Embryonic facial prominence (tissue), 1 donor: ENCODE results near the gene GRIK4.
"Not testable (repeated sequence)": the region's sequence is repeated elsewhere in the genome, so short reads cannot be mapped to it uniquely, and the experiment has no call there.

Experiments used
- DNase-seq: peaks from one replicate; pipeline ENCODE4 v3.0.0-alpha.2; 2016; ENCODE audit errors: extremely low spot score

GRIK4 gene

GRCh38 chr11:120511116-120511819 is at the start of gene GRIK4:
Gene GRIK4, plus strand, starts transcription at chr11:120511748. Its CDS starts 148,571 bp downstream, at chr11:120660319.
- peak; percentile 73 for DNase-seq

- no peak for DNase-seq
These were observed 48.7 kb upstream of the GRIK4 start for GRCh38 chr11:120462825-120463224.

GRCh38 chr11:120465921-120466534 is 45.5 kb upstream of the GRIK4 start:
- no peak for DNase-seq

GRCh38 chr11:120467627-120468026 is 43.9 kb upstream of the GRIK4 start:
- DNase-seq = no peak

GRCh38 chr11:120471131-120471530 is 40.4 kb upstream of the GRIK4 start:
- DNase-seq = no peak

- DNase-seq = no peak
These were observed 39.6 kb upstream of the GRIK4 start for GRCh38 chr11:120471994-120472393.

- DNase-seq = no peak
These were observed 38.0 kb upstream of the GRIK4 start for GRCh38 chr11:120473503-120473902.

- DNase-seq = no peak
These were observed 29.4 kb upstream of the GRIK4 start for GRCh38 chr11:120482149-120482548.

- DNase-seq = no peak
These were observed 26.8 kb upstream of the GRIK4 start for GRCh38 chr11:120484722-120485121.

GRCh38 chr11:120486138-120486537 is 25.4 kb upstream of the GRIK4 start:
- no peak for DNase-seq

GRCh38 chr11:120489799-120490198 is 21.7 kb upstream of the GRIK4 start:
- DNase-seq = no peak

GRCh38 chr11:120492486-120492885 is 19.1 kb upstream of the GRIK4 start:
- no peak for DNase-seq

GRCh38 chr11:120494595-120494994 is 17.0 kb upstream of the GRIK4 start:
- no peak for DNase-seq

GRCh38 chr11:120499088-120499487 is 12.5 kb upstream of the GRIK4 start:
- DNase-seq = no peak

- no peak for DNase-seq
These were observed 11.7 kb upstream of the GRIK4 start for GRCh38 chr11:120499859-120500258.

GRCh38 chr11:120500414-120501071 is 11.0 kb upstream of the GRIK4 start:
- no peak for DNase-seq

- DNase-seq = no peak
These were observed 10.1 kb upstream of the GRIK4 start for GRCh38 chr11:120501440-120501839.

- no peak for DNase-seq
These were observed 9.4 kb upstream of the GRIK4 start for GRCh38 chr11:120501976-120502755.

- DNase-seq = not testable (repeated sequence)
These were observed 8.0 kb upstream of the GRIK4 start for GRCh38 chr11:120503529-120503928.

- DNase-seq = no peak
These were observed 5.6 kb upstream of the GRIK4 start for GRCh38 chr11:120505801-120506425.

GRCh38 chr11:120509346-120510053 is 2.0 kb upstream of the GRIK4 start:
- no peak for DNase-seq
